Tibial artery (tissue), 4 donors: Measurements from ENCODE around the gene PRKCQ.

Experiments
- DNase-seq, 2 donors: peaks; one replicate each; pipeline ENCODE4 v3.0.0-alpha.2; 2019
- H3K27ac ChIP-seq, 2 donors: fragments of 200-600 bp; sonication (generic) in 1 of 2; 1 replicate in 1 of 2; 2 replicates in 1 of 2; pipeline ENCODE4 v1.5.1; 2018 to 2019; ENCODE audit warnings: mild to moderate bottlenecking in 1 of 2
- H3K27me3 ChIP-seq, 2 donors: fragments of 200-600 bp; sonication (generic) in 1 of 2; one replicate each; pipeline versions ENCODE4 v1.5.1 to v1.6.0; 2016 to 2019
- H3K36me3 ChIP-seq, 3 donors: fragments of 200-600 bp; sonication (generic) in 2 of 3; one replicate each; pipeline ENCODE4 v1.5.1; 2016 to 2019; ENCODE audit warnings: mild to moderate bottlenecking in 2 of 3
- H3K4me1 ChIP-seq, 4 donors: fragments of 200-600 bp; sonication (generic) in 2 of 4; 1 replicate in 3 of 4; 2 replicates in 1 of 4; pipeline ENCODE4 v1.5.1; 2016 to 2019
- H3K4me3 ChIP-seq, 2 donors: fragments of 200-600 bp; sonication (generic) in 1 of 2; 1 replicate in 1 of 2; 2 replicates in 1 of 2; pipeline ENCODE4 v1.5.1; 2018 to 2019; ENCODE audit warnings: mild to moderate bottlenecking in 2 of 2
- H3K9me3 ChIP-seq, 3 donors: fragments of 200-600 bp; sonication (generic) in 1 of 3; one replicate each; pipeline ENCODE4 v1.5.1; 2016 to 2019
- CTCF ChIP-seq, 2 experiments: fragments of 200-600 bp in 1 of 2; fragments of 450-650 bp in 1 of 2; IDR thresholded peaks; one replicate each; pipeline ENCODE4 v1.5.1; 2017 to 2019; ENCODE audit warnings: antibody characterized with exemption in 2 of 2, mild to moderate bottlenecking in 1 of 2, moderate library complexity in 1 of 2
- intact Hi-C: fragments of 100-400 bp; cut with DNase I; formaldehyde crosslinking; loops from one replicate; pipeline ENCODE4 v1.15.0; 2023; ENCODE audit warnings: low total_unique reads

The PRKCQ gene

GRCh38 chr10:6411436-6411835, 168.6 kb downstream of the PRKCQ start:
- H3K9me3 ChIP-seq: no peaks in the 10 kb centered on the region
- H3K4me1 ChIP-seq: peaks cover 0 to 9% (median 0%) of the 10 kb centered on the region in 4 donors
- H3K27me3 ChIP-seq: no peaks in the 10 kb centered on the region
- H3K27ac ChIP-seq: no peak overlapping the region
- no peak overlapping the region for H3K4me3 ChIP-seq
- intact Hi-C loops: no loop called here
- no peak for TF ChIP-seq CTCF (IDR thresholded peaks at IDR 0.05)
- H3K36me3 ChIP-seq: no peaks in the 10 kb centered on the region
- no peak for DNase-seq

- TF ChIP-seq CTCF (IDR thresholded peaks at IDR 0.05): no peak
- Histone ChIP-seq H3K4me3 (no peak overlapping the region), H3K27ac (no peak overlapping the region), H3K9me3 (no peaks in the 10 kb centered on the region), H3K36me3 (no peaks in the 10 kb centered on the region), H3K27me3 (no peaks in the 10 kb centered on the region), H3K4me1 (peaks cover 0 to 9% (median 0%) of the 10 kb centered on the region in 4 donors)
- DNase-seq: no peak
- intact Hi-C loops: no loop called here
These were observed 169.2 kb downstream of the PRKCQ start for GRCh38 chr10:6410830-6411229.

GRCh38 chr10:6409971-6410643, 170.0 kb downstream of the PRKCQ start:
- intact Hi-C loops: no loop called here
- DNase-seq: no peak
- H3K27ac ChIP-seq: no peak overlapping the region

GRCh38 chr10:6408799-6409198, 171.3 kb downstream of the PRKCQ start:
- Histone ChIP-seq H3K27me3 (no peaks in the 10 kb centered on the region), H3K4me1 (peaks cover 0 to 9% (median 0%) of the 10 kb centered on the region in 4 donors), H3K9me3 (no peaks in the 10 kb centered on the region), H3K27ac (no peak overlapping the region), H3K36me3 (no peaks in the 10 kb centered on the region), H3K4me3 (no peak overlapping the region)
- DNase-seq: no peak
- intact Hi-C loops: no loop called here
- TF ChIP-seq CTCF (IDR thresholded peaks at IDR 0.05): no peak

More at GRCh38 chr10:6409971-6410643, 170.0 kb downstream of the PRKCQ start:
- no peak for TF ChIP-seq CTCF (IDR thresholded peaks at IDR 0.05)
- peaks cover 0 to 9% (median 0%) of the 10 kb centered on the region in 4 donors for H3K4me1 ChIP-seq
- H3K36me3 ChIP-seq: no peaks in the 10 kb centered on the region
- no peaks in the 10 kb centered on the region for H3K27me3 ChIP-seq
- no peaks in the 10 kb centered on the region for H3K9me3 ChIP-seq
- H3K4me3 ChIP-seq: no peak overlapping the region

- no peak for TF ChIP-seq CTCF (IDR thresholded peaks at IDR 0.05)
- Histone ChIP-seq H3K27ac (no peak overlapping the region), H3K9me3 (no peaks in the 10 kb centered on the region), H3K4me1 (peaks cover 0 to 9% (median 0%) of the 10 kb centered on the region in 4 donors), H3K4me3 (no peak overlapping the region), H3K27me3 (no peaks in the 10 kb centered on the region), H3K36me3 (no peaks in the 10 kb centered on the region)
- intact Hi-C loops: no loop called here
- DNase-seq: no peak
These were observed 172.9 kb downstream of the PRKCQ start for GRCh38 chr10:6407034-6407721.
